ENCODE results near the gene XBP1.
"Not testable (repeated sequence)": the region's sequence is repeated elsewhere in the genome, so short reads cannot be mapped to it uniquely, and the experiment has no call there.

XBP1 gene

GRCh38 chr22:28817919-28818859 is 17.8 kb upstream of the XBP1 start:
- Histone ChIP-seq H3K9ac (ENCODE audit: low read length in 2 of 2) (no peak overlapping the region), H3K27ac (ENCODE audit: low read length) (no peak overlapping the region)

GRCh38 chr22:28817064-28817463 is 16.7 kb upstream of the XBP1 start:
- no peak overlapping the region for H3K9ac ChIP-seq (ENCODE audit: low read length in 2 of 2)
- no peak overlapping the region for H3K4me3 ChIP-seq (ENCODE audit: low read length in 2 of 2)
- H3K9me3 ChIP-seq (ENCODE audit: control insufficient read depth in 2 of 2, low read length in 2 of 2): no peaks in the 10 kb centered on the region
- no peak overlapping the region for H3K27ac ChIP-seq (ENCODE audit: low read length)
- no peaks in the 10 kb centered on the region for H3K27me3 ChIP-seq (ENCODE audit: control insufficient read depth in 1 of 2, insufficient read depth in 2 of 2, low read length in 2 of 2)
- H3K36me3 ChIP-seq (ENCODE audit: control insufficient read depth in 2 of 2, insufficient read depth in 2 of 2, low read length in 2 of 2): peaks cover 3 to 4% of the 10 kb centered on the region in 2 donors
- H3K4me1 ChIP-seq (ENCODE audit: control insufficient read depth, insufficient read depth, low read length): peaks cover 12% of the 10 kb centered on the region

More at GRCh38 chr22:28817919-28818859, 17.8 kb upstream of the XBP1 start:
- peaks cover 12% of the 10 kb centered on the region for H3K4me1 ChIP-seq (ENCODE audit: control insufficient read depth, insufficient read depth, low read length)
- H3K9me3 ChIP-seq (ENCODE audit: control insufficient read depth in 2 of 2, low read length in 2 of 2): no peaks in the 10 kb centered on the region
- H3K27me3 ChIP-seq (ENCODE audit: control insufficient read depth in 1 of 2, insufficient read depth in 2 of 2, low read length in 2 of 2): no peaks in the 10 kb centered on the region
- no peak overlapping the region for H3K4me3 ChIP-seq (ENCODE audit: low read length in 2 of 2)
- peaks cover 3 to 4% of the 10 kb centered on the region in 2 donors for H3K36me3 ChIP-seq (ENCODE audit: control insufficient read depth in 2 of 2, insufficient read depth in 2 of 2, low read length in 2 of 2)

GRCh38 chr22:28815729-28816128 is 15.4 kb upstream of the XBP1 start:
- Histone ChIP-seq H3K27me3 (ENCODE audit: control insufficient read depth in 1 of 2, insufficient read depth in 2 of 2, low read length in 2 of 2) (no peaks in the 10 kb centered on the region), H3K9me3 (ENCODE audit: control insufficient read depth in 2 of 2, low read length in 2 of 2) (no peaks in the 10 kb centered on the region), H3K4me1 (ENCODE audit: control insufficient read depth, insufficient read depth, low read length) (peaks cover 12% of the 10 kb centered on the region), H3K36me3 (ENCODE audit: control insufficient read depth in 2 of 2, insufficient read depth in 2 of 2, low read length in 2 of 2) (peaks cover 2 to 3% of the 10 kb centered on the region in 2 donors), H3K9ac (ENCODE audit: low read length in 2 of 2) (no peak overlapping the region), H3K27ac (ENCODE audit: low read length) (no peak overlapping the region), H3K4me3 (ENCODE audit: low read length in 2 of 2) (no peak overlapping the region)

- H3K4me1 ChIP-seq (ENCODE audit: control insufficient read depth, insufficient read depth, low read length): peaks cover 12% of the 10 kb centered on the region
- no peak overlapping the region for H3K27ac ChIP-seq (ENCODE audit: low read length)
- H3K9ac ChIP-seq (ENCODE audit: low read length in 2 of 2): peak overlapping the region in 1 of 2 donors; percentile 9
- peaks cover 2 to 3% of the 10 kb centered on the region in 2 donors for H3K36me3 ChIP-seq (ENCODE audit: control insufficient read depth in 2 of 2, insufficient read depth in 2 of 2, low read length in 2 of 2)
- no peaks in the 10 kb centered on the region for H3K27me3 ChIP-seq (ENCODE audit: control insufficient read depth in 1 of 2, insufficient read depth in 2 of 2, low read length in 2 of 2)
- H3K9me3 ChIP-seq (ENCODE audit: control insufficient read depth in 2 of 2, low read length in 2 of 2): no peaks in the 10 kb centered on the region
- H3K4me3 ChIP-seq (ENCODE audit: low read length in 2 of 2): no peak overlapping the region
These were observed 14.7 kb upstream of the XBP1 start for GRCh38 chr22:28815111-28815510.

GRCh38 chr22:28813772-28814518 is 13.6 kb upstream of the XBP1 start:
- Histone ChIP-seq H3K9me3 (ENCODE audit: control insufficient read depth in 2 of 2, low read length in 2 of 2) (no peaks in the 10 kb centered on the region), H3K4me3 (ENCODE audit: low read length in 2 of 2) (no peak overlapping the region), H3K36me3 (ENCODE audit: control insufficient read depth in 2 of 2, insufficient read depth in 2 of 2, low read length in 2 of 2) (peaks cover 2 to 3% of the 10 kb centered on the region in 2 donors), H3K27me3 (ENCODE audit: control insufficient read depth in 1 of 2, insufficient read depth in 2 of 2, low read length in 2 of 2) (no peaks in the 10 kb centered on the region), H3K27ac (ENCODE audit: low read length) (no peak overlapping the region), H3K4me1 (ENCODE audit: control insufficient read depth, insufficient read depth, low read length) (peaks cover 7% of the 10 kb centered on the region), H3K9ac (ENCODE audit: low read length in 2 of 2) (no peak overlapping the region)

- H3K4me1 ChIP-seq (ENCODE audit: control insufficient read depth, insufficient read depth, low read length): no peaks in the 10 kb centered on the region
- H3K4me3 ChIP-seq (ENCODE audit: low read length in 2 of 2): no peak overlapping the region
- no peaks in the 10 kb centered on the region for H3K27me3 ChIP-seq (ENCODE audit: control insufficient read depth in 1 of 2, insufficient read depth in 2 of 2, low read length in 2 of 2)
- no peak overlapping the region for H3K9ac ChIP-seq (ENCODE audit: low read length in 2 of 2)
- no peaks in the 10 kb centered on the region for H3K9me3 ChIP-seq (ENCODE audit: control insufficient read depth in 2 of 2, low read length in 2 of 2)
- H3K36me3 ChIP-seq (ENCODE audit: control insufficient read depth in 2 of 2, insufficient read depth in 2 of 2, low read length in 2 of 2): peaks cover 2 to 3% of the 10 kb centered on the region in 2 donors
- no peak overlapping the region for H3K27ac ChIP-seq (ENCODE audit: low read length)
These were observed 12.1 kb upstream of the XBP1 start for GRCh38 chr22:28812516-28812915.

GRCh38 chr22:28810821-28811491 is 10.6 kb upstream of the XBP1 start:
- Histone ChIP-seq H3K27me3 (ENCODE audit: control insufficient read depth in 1 of 2, insufficient read depth in 2 of 2, low read length in 2 of 2) (no peaks in the 10 kb centered on the region), H3K27ac (ENCODE audit: low read length) (no peak overlapping the region), H3K9ac (ENCODE audit: low read length in 2 of 2) (no peak overlapping the region), H3K4me1 (ENCODE audit: control insufficient read depth, insufficient read depth, low read length) (no peaks in the 10 kb centered on the region), H3K4me3 (ENCODE audit: low read length in 2 of 2) (no peak overlapping the region), H3K36me3 (ENCODE audit: control insufficient read depth in 2 of 2, insufficient read depth in 2 of 2, low read length in 2 of 2) (peaks cover 2 to 3% of the 10 kb centered on the region in 2 donors), H3K9me3 (ENCODE audit: control insufficient read depth in 2 of 2, low read length in 2 of 2) (no peaks in the 10 kb centered on the region)

- Histone ChIP-seq H3K27ac (ENCODE audit: low read length) (no peak overlapping the region), H3K36me3 (ENCODE audit: control insufficient read depth in 2 of 2, insufficient read depth in 2 of 2, low read length in 2 of 2) (peaks cover 0 to 2% of the 10 kb centered on the region in 2 donors)
These were observed 8.5 kb upstream of the XBP1 start for GRCh38 chr22:28808716-28809355.

GRCh38 chr22:28805426-28805825 is 5.1 kb upstream of the XBP1 start:
- H3K9ac ChIP-seq (ENCODE audit: low read length in 2 of 2); H3K27ac ChIP-seq (ENCODE audit: low read length); H3K9me3 ChIP-seq (ENCODE audit: control insufficient read depth in 2 of 2, low read length in 2 of 2); H3K27me3 ChIP-seq (ENCODE audit: control insufficient read depth in 1 of 2, insufficient read depth in 2 of 2, low read length in 2 of 2); H3K36me3 ChIP-seq (ENCODE audit: control insufficient read depth in 2 of 2, insufficient read depth in 2 of 2, low read length in 2 of 2); H3K4me3 ChIP-seq (ENCODE audit: low read length in 2 of 2): not testable (repeated sequence)
- peaks cover 15% of the 10 kb centered on the region for H3K4me1 ChIP-seq (ENCODE audit: control insufficient read depth, insufficient read depth, low read length)

More at GRCh38 chr22:28808716-28809355, 8.5 kb upstream of the XBP1 start:
- no peaks in the 10 kb centered on the region for H3K27me3 ChIP-seq (ENCODE audit: control insufficient read depth in 1 of 2, insufficient read depth in 2 of 2, low read length in 2 of 2)
- H3K4me1 ChIP-seq (ENCODE audit: control insufficient read depth, insufficient read depth, low read length): no peaks in the 10 kb centered on the region
- no peak overlapping the region for H3K4me3 ChIP-seq (ENCODE audit: low read length in 2 of 2)
- no peaks in the 10 kb centered on the region for H3K9me3 ChIP-seq (ENCODE audit: control insufficient read depth in 2 of 2, low read length in 2 of 2)
- no peak overlapping the region for H3K9ac ChIP-seq (ENCODE audit: low read length in 2 of 2)

- H3K9me3 ChIP-seq (ENCODE audit: control insufficient read depth in 2 of 2, low read length in 2 of 2): no peaks in the 10 kb centered on the region
These were observed 2.3 kb upstream of the XBP1 start for GRCh38 chr22:28802595-28803123.

More at GRCh38 chr22:28802595-28803123, 2.3 kb upstream of the XBP1 start:
- Histone ChIP-seq H3K27ac (ENCODE audit: low read length) (no peak overlapping the region), H3K27me3 (ENCODE audit: control insufficient read depth in 1 of 2, insufficient read depth in 2 of 2, low read length in 2 of 2) (no peaks in the 10 kb centered on the region), H3K4me3 (ENCODE audit: low read length in 2 of 2) (peak overlapping the region in 1 of 2 donors; percentile 90), H3K4me1 (ENCODE audit: control insufficient read depth, insufficient read depth, low read length) (peaks cover 31% of the 10 kb centered on the region), H3K9ac (ENCODE audit: low read length in 2 of 2) (peak overlapping the region in 1 of 2 donors; percentile 33), H3K36me3 (ENCODE audit: control insufficient read depth in 2 of 2, insufficient read depth in 2 of 2, low read length in 2 of 2) (peaks cover 0 to 6% of the 10 kb centered on the region in 2 donors)

All from stomach smooth muscle (tissue), 2 donors.